ENCODE results near the gene NAA10.

NAA10 gene

DNA sequence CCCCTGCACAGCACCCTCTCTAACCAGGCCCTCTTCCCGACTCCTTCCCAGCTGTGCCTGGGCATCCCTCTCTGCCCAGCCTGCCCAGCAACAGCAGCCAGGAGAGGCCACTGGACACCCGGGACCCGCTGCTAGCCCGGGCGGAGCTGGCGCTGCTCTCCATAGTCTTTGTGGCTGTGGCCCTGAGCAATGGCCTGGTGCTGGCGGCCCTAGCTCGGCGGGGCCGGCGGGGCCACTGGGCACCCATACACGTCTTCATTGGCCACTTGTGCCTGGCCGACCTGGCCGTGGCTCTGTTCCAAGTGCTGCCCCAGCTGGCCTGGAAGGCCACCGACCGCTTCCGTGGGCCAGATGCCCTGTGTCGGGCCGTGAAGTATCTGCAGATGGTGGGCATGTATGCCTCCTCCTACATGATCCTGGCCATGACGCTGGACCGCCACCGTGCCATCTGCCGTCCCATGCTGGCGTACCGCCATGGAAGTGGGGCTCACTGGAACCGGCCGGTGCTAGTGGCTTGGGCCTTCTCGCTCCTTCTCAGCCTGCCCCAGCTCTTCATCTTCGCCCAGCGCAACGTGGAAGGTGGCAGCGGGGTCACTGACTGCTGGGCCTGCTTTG is 29.2 kb downstream of the NAA10 start:
- in situ Hi-C loops (cut with MboI; ENCODE audit: low sequenced_read_pairs, unreplicated experiment): no loop called here
- TF ChIP-seq CTCF (IDR thresholded peaks at IDR 0.05; ENCODE audit: borderline replicate concordance, control extremely low read depth, extremely low read depth, insufficient read depth, missing control alignments): no peak

GRCh38 chrX:153903991-153904957 is 30.6 kb downstream of the NAA10 start, which contains the start of gene AVPR2:
AVPR2 (plus strand) TSS chrX:153904673; CDS start chrX:153905146, 473 bp downstream.
- in situ Hi-C loops (cut with MboI; ENCODE audit: low sequenced_read_pairs, unreplicated experiment): no loop called here
- TF ChIP-seq CTCF (IDR thresholded peaks at IDR 0.05; ENCODE audit: borderline replicate concordance, control extremely low read depth, extremely low read depth, insufficient read depth, missing control alignments): no peak
- no peak for DNase-seq (ENCODE audit: low spot score)

More for the DNA sequence above, 29.2 kb downstream of the NAA10 start:
- no peak for DNase-seq (ENCODE audit: low spot score)

GRCh38 chrX:153903238-153903980 is 31.4 kb downstream of the NAA10 start:
- DNase-seq (ENCODE audit: low spot score): no peak

GRCh38 chrX:153902385-153902784 is 32.5 kb downstream of the NAA10 start:
- in situ Hi-C loops (cut with MboI; ENCODE audit: low sequenced_read_pairs, unreplicated experiment): no loop called here
- no peak for DNase-seq (ENCODE audit: low spot score)
- no peak for TF ChIP-seq CTCF (IDR thresholded peaks at IDR 0.05; ENCODE audit: borderline replicate concordance, control extremely low read depth, extremely low read depth, insufficient read depth, missing control alignments)

More at GRCh38 chrX:153903238-153903980, 31.4 kb downstream of the NAA10 start:
- TF ChIP-seq CTCF (IDR thresholded peaks at IDR 0.05; ENCODE audit: borderline replicate concordance, control extremely low read depth, extremely low read depth, insufficient read depth, missing control alignments): no peak
- in situ Hi-C loops (cut with MboI; ENCODE audit: low sequenced_read_pairs, unreplicated experiment): no loop called here

GRCh38 chrX:153901753-153902140 is 33.1 kb downstream of the NAA10 start:
- no peak for TF ChIP-seq CTCF (IDR thresholded peaks at IDR 0.05; ENCODE audit: borderline replicate concordance, control extremely low read depth, extremely low read depth, insufficient read depth, missing control alignments)
- DNase-seq (ENCODE audit: low spot score): no peak
- in situ Hi-C loops (cut with MboI; ENCODE audit: low sequenced_read_pairs, unreplicated experiment): no loop called here

Data from GM13976 (cell line).